HEK293 (cell line): Measurements from ENCODE around the gene ZCCHC8.
A peak's percentile ranks its signal among the peaks of the same experiment; 100 is the strongest.
"Not testable (repeated sequence)": the region's sequence is repeated elsewhere in the genome, so short reads cannot be mapped to it uniquely, and the experiment has no call there.

Experiments used
- CTCF ChIA-PET: fragments of 350-600 bp; formaldehyde crosslinking; extraction: SDS; loops from one replicate; lab custom pipeline; 2021; ENCODE audit warnings: antibody characterized with exemption; lab: Yijun Ruan, JAX
- POLR2A ChIA-PET: fragments of 300-600 bp; formaldehyde crosslinking; extraction: SDS; loops from one replicate; lab custom pipeline; 2020; ENCODE audit warnings: antibody characterized with exemption, inconsistent platforms; lab: Yijun Ruan, JAX
- H3K27ac ChIP-seq: fragments of 200-500 bp; sonication (Bioruptor generic); 2 replicates; pipeline ENCODE4 v1.5.1; 2014; ENCODE audit warnings: low read depth, low read length, control low read depth, inconsistent platforms; ENCODE audit errors: extremely low read depth
- H3K36me3 ChIP-seq, 2 experiments: fragments of 200-500 bp in 1 of 2; sonication (Bioruptor generic) in 1 of 2; 1 replicate in 1 of 2; 2 replicates in 1 of 2; pipeline ENCODE4 v1.5.1; 2014 to 2017; ENCODE audit warnings: inconsistent platforms in 2 of 2, low read length in 2 of 2; ENCODE audit not compliant: control insufficient read depth in 2 of 2, insufficient read depth in 1 of 2
- H3K4me1 ChIP-seq: fragments of 200-500 bp; sonication (Bioruptor generic); 2 replicates; pipeline ENCODE4 v1.5.1; 2014; ENCODE audit warnings: mild to moderate bottlenecking, low read length, inconsistent platforms; ENCODE audit not compliant: control insufficient read depth, insufficient read depth
- H3K4me3 ChIP-seq: 2 replicates; pipeline ENCODE4 v1.5.1; 2011; ENCODE audit warnings: low read depth, mild to moderate bottlenecking, control low read depth, low read length, moderate library complexity
- H3K9me3 ChIP-seq: fragments of 200-500 bp; sonication (Bioruptor generic); 2 replicates; pipeline ENCODE4 v1.5.1; 2014; ENCODE audit warnings: low read depth, low read length, inconsistent platforms; ENCODE audit not compliant: control insufficient read depth, insufficient read depth
- GFI1B ChIP-seq: fragments of 450-650 bp; formaldehyde crosslinking; IDR thresholded peaks from 2 replicates; pipeline ENCODE4 v1.5.1; 2016; ENCODE audit warnings: missing biosample characterization, missing genetic modification characterization
- INSM2 ChIP-seq: fragments of 450-650 bp; formaldehyde crosslinking; IDR thresholded peaks from 2 replicates; pipeline ENCODE4 v1.5.1; 2016; ENCODE audit warnings: missing biosample characterization, missing genetic modification characterization
- KLF1 ChIP-seq: fragments of 450-650 bp; formaldehyde crosslinking; IDR thresholded peaks from 2 replicates; pipeline ENCODE4 v1.5.1; 2016; ENCODE audit warnings: missing biosample characterization, missing genetic modification characterization
- KLF9 ChIP-seq: fragments of 450-650 bp; formaldehyde crosslinking; IDR thresholded peaks from 2 replicates; pipeline ENCODE4 v1.5.1; 2016; ENCODE audit warnings: missing biosample characterization, missing genetic modification characterization, low read depth
- PRDM1 ChIP-seq: fragments of 450-650 bp; formaldehyde crosslinking; IDR thresholded peaks from 2 replicates; pipeline ENCODE4; 2016; ENCODE audit warnings: missing biosample characterization, missing genetic modification characterization
- SP3 ChIP-seq: fragments of 450-650 bp; formaldehyde crosslinking; IDR thresholded peaks from 2 replicates; pipeline ENCODE4 v1.5.1; 2016; ENCODE audit warnings: missing biosample characterization, missing genetic modification characterization
- SP7 ChIP-seq: fragments of 450-650 bp; formaldehyde crosslinking; IDR thresholded peaks from 2 replicates; pipeline ENCODE4 v1.5.1; 2016; ENCODE audit warnings: missing biosample characterization, missing genetic modification characterization
- ZBTB17 ChIP-seq: fragments of 450-650 bp; formaldehyde crosslinking; IDR thresholded peaks from 2 replicates; pipeline ENCODE4 v1.5.1; 2016; ENCODE audit warnings: missing biosample characterization, missing genetic modification characterization
- ZBTB20 ChIP-seq: fragments of 450-650 bp; formaldehyde crosslinking; IDR thresholded peaks from 2 replicates; pipeline ENCODE4 v1.5.1; 2016; ENCODE audit warnings: missing biosample characterization, missing genetic modification characterization
- ZBTB8A ChIP-seq: fragments of 450-650 bp; formaldehyde crosslinking; IDR thresholded peaks from 2 replicates; pipeline ENCODE4 v1.5.1; 2016; ENCODE audit warnings: missing biosample characterization, missing genetic modification characterization
- ZFHX2 ChIP-seq: fragments of 450-650 bp; formaldehyde crosslinking; conservative IDR thresholded peaks from 2 replicates; pipeline ENCODE4 v1.5.1; 2016; ENCODE audit warnings: missing biosample characterization, missing genetic modification characterization
- ZNF157 ChIP-seq: fragments of 450-650 bp; formaldehyde crosslinking; IDR thresholded peaks from 2 replicates; pipeline ENCODE4 v1.5.1; 2016; ENCODE audit warnings: missing biosample characterization, missing genetic modification characterization
- ZNF16 ChIP-seq: fragments of 450-650 bp; formaldehyde crosslinking; IDR thresholded peaks from 2 replicates; pipeline ENCODE4 v1.5.1; 2016; ENCODE audit warnings: low read depth, missing biosample characterization, missing genetic modification characterization
- ZNF19 ChIP-seq: fragments of 450-650 bp; formaldehyde crosslinking; IDR thresholded peaks from 2 replicates; pipeline ENCODE4; 2016; ENCODE audit warnings: missing biosample characterization, missing genetic modification characterization, low read depth
- ZNF335 ChIP-seq: fragments of 450-650 bp; formaldehyde crosslinking; conservative IDR thresholded peaks from 2 replicates; pipeline ENCODE4 v1.5.1; 2016; ENCODE audit warnings: missing biosample characterization, missing genetic modification characterization
- ZNF366 ChIP-seq: fragments of 450-650 bp; formaldehyde crosslinking; conservative IDR thresholded peaks from 2 replicates; pipeline ENCODE4 v1.5.1; 2016; ENCODE audit warnings: missing biosample characterization, missing genetic modification characterization
- ZNF394 ChIP-seq: fragments of 450-650 bp; formaldehyde crosslinking; IDR thresholded peaks from 2 replicates; pipeline ENCODE4 v1.5.1; 2016; ENCODE audit warnings: missing biosample characterization, missing genetic modification characterization, mild to moderate bottlenecking, moderate library complexity, borderline replicate concordance
- ZNF629 ChIP-seq: fragments of 450-650 bp; formaldehyde crosslinking; IDR thresholded peaks from 2 replicates; pipeline ENCODE4 v1.5.1; 2017; ENCODE audit warnings: missing biosample characterization, missing genetic modification characterization
- ZNF791 ChIP-seq: fragments of 450-650 bp; formaldehyde crosslinking; IDR thresholded peaks from 2 replicates; pipeline ENCODE4 v1.5.1; 2016; ENCODE audit warnings: missing biosample characterization, missing genetic modification characterization
- TF ChIP-seq, protein P1 (sequence below): fragments of 450-650 bp; formaldehyde crosslinking; IDR thresholded peaks from 2 replicates; pipeline ENCODE4 v1.5.1; 2017; ENCODE audit warnings: missing biosample characterization, missing genetic modification characterization
- TF ChIP-seq, protein P2 (sequence below): fragments of 450-650 bp; formaldehyde crosslinking; IDR thresholded peaks from 2 replicates; pipeline ENCODE4 v1.5.1; 2016; ENCODE audit warnings: missing biosample characterization, missing genetic modification characterization
- TF ChIP-seq, protein P3 (sequence below): fragments of 450-650 bp; formaldehyde crosslinking; IDR thresholded peaks from 2 replicates; pipeline ENCODE4 v1.5.1; 2016; ENCODE audit warnings: missing biosample characterization, missing genetic modification characterization

The ZCCHC8 gene

GRCh38 chr12:122470576-122470975 is 30.2 kb downstream of the ZCCHC8 start:
- not testable (repeated sequence) for H3K9me3 ChIP-seq, H3K4me1 ChIP-seq, H3K27ac ChIP-seq, H3K4me3 ChIP-seq
- ChIA-PET POLR2A (interaction anchor here (1.7 kb wide), 1 partner anchor 71 kb away, joined by 12 read pairs; no protein-coding TSS in a partner anchor), CTCF (interaction anchor here (0.6 to 7.6 kb wide), 10 partner anchors 9 to 250 kb away, joined by 3 to 156 read pairs (median 5); no protein-coding TSS in a partner anchor)
- H3K36me3 ChIP-seq: peaks cover 30 to 35% of the 10 kb centered on the region in 2 experiments
- 0 out of 2 replicates have a peak, but pooled peaks have one; percentile 9 for TF ChIP-seq ZFHX2 (tag by site-specific recombination)

DNA sequence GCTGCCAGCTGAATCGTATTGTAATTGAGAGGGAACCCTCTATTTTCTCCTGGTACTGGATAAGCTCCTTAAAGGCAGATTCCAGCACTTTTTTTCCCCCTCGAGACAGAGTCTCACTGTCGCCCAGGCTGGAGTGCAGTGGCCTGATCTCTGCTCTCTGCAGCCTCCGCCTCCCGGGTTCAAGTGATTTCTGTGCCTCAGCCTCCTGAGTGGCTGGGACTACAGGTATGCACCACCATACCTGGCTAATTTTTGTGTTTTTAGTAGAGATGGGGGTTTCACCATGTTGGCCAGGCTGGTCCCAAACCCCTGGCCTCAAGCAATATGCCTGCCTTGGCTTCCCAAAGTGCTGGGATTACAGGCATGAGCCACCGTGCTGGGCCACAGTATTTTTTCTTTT is 30.9 kb downstream of the ZCCHC8 start:
- H3K27ac ChIP-seq, H3K4me1 ChIP-seq, H3K4me3 ChIP-seq, H3K9me3 ChIP-seq: not testable (repeated sequence)
- peaks cover 26 to 29% of the 10 kb centered on the region in 2 experiments for H3K36me3 ChIP-seq
- ChIA-PET POLR2A (interaction anchor here (0.6 to 0.8 kb wide), 2 partner anchors 20 to 28 kb away, joined by 4 read pairs; no protein-coding TSS in a partner anchor), CTCF (interaction anchor here (1.5 to 7.6 kb wide), 3 partner anchors 11 to 135 kb away, joined by 4 to 156 read pairs (median 26); no protein-coding TSS in a partner anchor)

DNA sequence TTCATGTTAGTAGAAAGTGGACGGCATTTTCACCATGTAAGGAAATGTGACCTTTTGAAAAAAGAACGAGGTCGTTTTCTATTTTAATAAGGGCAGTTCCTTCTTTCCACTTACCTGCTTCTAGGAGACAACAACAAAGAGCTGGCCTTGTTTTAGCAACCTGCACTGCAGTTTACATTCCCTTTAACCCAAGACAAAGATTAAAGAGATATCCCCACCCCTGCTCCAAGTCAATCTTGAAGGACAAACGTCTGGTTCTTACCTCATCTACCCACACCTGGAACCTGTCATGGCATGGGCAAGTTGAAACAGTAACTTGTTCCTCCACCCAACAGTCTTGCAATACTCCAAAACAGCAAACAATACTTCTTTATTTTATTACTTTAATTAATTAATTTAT is 32.7 kb downstream of the ZCCHC8 start:
- Histone ChIP-seq H3K4me1 (0 out of 2 replicates have a peak, but pooled peaks cover 3% of the 10 kb centered on the region), H3K9me3 (no peaks in the 10 kb centered on the region), H3K4me3 (no peak overlapping the region), H3K36me3 (peaks cover 10 to 13% of the 10 kb centered on the region in 2 experiments), H3K27ac (no peak overlapping the region)
- ChIA-PET POLR2A (no interaction called here), CTCF (interaction anchor here (7.6 kb wide), 1 partner anchor 69 kb away, joined by 156 read pairs; no protein-coding TSS in a partner anchor)
- TF ChIP-seq ZNF157 (tag by site-specific recombination) (no peak), ZNF791 (no peak), ZNF16 (tag by site-specific recombination) (no peak), ZBTB20 (tag by site-specific recombination) (no peak), ZNF19 (tag by site-specific recombination) (no peak), ZBTB8A (tag by site-specific recombination) (no peak)
- TF ChIP-seq, protein P1, sequence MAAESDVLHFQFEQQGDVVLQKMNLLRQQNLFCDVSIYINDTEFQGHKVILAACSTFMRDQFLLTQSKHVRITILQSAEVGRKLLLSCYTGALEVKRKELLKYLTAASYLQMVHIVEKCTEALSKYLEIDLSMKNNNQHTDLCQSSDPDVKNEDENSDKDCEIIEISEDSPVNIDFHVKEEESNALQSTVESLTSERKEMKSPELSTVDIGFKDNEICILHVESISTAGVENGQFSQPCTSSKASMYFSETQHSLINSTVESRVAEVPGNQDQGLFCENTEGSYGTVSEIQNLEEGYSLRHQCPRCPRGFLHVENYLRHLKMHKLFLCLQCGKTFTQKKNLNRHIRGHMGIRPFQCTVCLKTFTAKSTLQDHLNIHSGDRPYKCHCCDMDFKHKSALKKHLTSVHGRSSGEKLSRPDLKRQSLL (tag by site-specific recombination): no peak
- TF ChIP-seq, protein P2, sequence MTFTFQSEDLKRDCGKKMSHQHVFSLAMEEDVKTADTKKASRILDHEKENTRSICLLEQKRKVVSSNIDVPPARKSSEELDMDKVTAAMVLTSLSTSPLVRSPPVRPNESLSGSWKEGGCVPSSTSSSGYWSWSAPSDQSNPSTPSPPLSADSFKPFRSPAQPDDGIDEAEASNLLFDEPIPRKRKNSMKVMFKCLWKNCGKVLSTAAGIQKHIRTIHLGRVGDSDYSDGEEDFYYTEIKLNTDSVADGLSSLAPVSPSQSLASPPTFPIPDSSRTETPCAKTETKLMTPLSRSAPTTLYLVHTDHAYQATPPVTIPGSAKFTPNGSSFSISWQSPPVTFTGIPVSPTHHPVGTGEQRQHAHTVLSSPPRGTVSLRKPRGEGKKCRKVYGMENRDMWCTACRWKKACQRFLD (tag by site-specific recombination): no peak

DNA sequence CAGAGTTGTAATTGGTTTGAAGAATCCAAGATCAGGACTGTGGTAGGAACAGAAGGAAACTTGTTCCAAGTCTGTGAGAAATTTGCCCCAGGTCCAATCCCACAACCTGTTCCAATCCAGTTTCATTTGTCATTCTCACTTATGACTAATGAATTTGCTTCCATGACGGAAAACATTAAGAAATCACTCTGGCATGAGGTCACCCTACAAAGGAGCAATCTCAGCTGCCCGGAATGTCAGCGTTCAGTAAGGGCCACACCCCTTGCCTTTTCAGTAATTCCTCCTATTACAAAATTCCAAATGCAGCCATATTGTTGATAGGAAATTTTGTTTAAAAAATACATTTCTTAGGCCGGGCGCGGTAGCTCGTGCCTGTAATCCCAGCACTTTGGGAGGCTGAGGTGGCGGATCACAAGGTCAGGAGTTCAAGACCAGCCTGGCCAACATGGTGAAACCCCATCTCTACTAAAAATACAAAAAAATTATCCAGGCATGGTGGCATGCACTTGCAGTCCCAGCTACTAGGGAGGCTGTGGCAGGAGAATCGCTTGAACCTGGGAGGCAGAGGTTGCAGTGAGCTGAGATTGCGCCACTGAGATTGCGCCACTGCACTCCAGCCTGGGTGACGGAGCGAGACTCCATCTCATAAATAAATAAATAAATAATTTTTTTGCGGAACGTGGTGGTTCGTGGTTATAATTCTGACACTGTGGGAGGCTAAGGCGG is 36.3 kb downstream of the ZCCHC8 start:
- H3K9me3 ChIP-seq, CTCF ChIA-PET, H3K27ac ChIP-seq, H3K36me3 ChIP-seq, H3K4me3 ChIP-seq, H3K4me1 ChIP-seq: not testable (repeated sequence)
- POLR2A ChIA-PET: interaction anchor here (0.8 to 2.6 kb wide), 2 partner anchors 64 to 96 kb away, joined by 3 to 7 read pairs; no protein-coding TSS in a partner anchor
- TF ChIP-seq, protein P3, sequence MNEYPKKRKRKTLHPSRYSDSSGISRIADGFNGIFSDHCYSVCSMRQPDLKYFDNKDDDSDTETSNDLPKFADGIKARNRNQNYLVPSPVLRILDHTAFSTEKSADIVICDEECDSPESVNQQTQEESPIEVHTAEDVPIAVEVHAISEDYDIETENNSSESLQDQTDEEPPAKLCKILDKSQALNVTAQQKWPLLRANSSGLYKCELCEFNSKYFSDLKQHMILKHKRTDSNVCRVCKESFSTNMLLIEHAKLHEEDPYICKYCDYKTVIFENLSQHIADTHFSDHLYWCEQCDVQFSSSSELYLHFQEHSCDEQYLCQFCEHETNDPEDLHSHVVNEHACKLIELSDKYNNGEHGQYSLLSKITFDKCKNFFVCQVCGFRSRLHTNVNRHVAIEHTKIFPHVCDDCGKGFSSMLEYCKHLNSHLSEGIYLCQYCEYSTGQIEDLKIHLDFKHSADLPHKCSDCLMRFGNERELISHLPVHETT (tag by site-specific recombination): 0 out of 2 replicates have a peak, but pooled peaks have one; percentile 58
- peak; percentile 49 for TF ChIP-seq SP3 (tag by site-specific recombination)
- TF ChIP-seq KLF9 (tag by site-specific recombination): peak; percentile 86
- TF ChIP-seq GFI1B (tag by site-specific recombination): peak; percentile 82
- TF ChIP-seq ZNF629 (tag by site-specific recombination): peak; percentile 98
- TF ChIP-seq SP7 (tag by site-specific recombination): peak; percentile 73; the same call in 1 of the 2 replicates
- TF ChIP-seq ZBTB17: 0 out of 2 replicates have a peak, but pooled peaks have one; percentile 38
- 0 out of 2 replicates have a peak, but pooled peaks have one; percentile 23 for TF ChIP-seq ZNF335 (tag by site-specific recombination)
- TF ChIP-seq KLF1: peak; percentile 53
- TF ChIP-seq ZNF366 (tag by site-specific recombination): peak; percentile 65
- peak; percentile 86 for TF ChIP-seq PRDM1 (tag by site-specific recombination)
- TF ChIP-seq ZNF394 (tag by site-specific recombination): 0 out of 2 replicates have a peak, but pooled peaks have one; percentile 21
- peak; percentile 66; the same call in 1 of the 2 replicates for TF ChIP-seq INSM2
